Bronchial smooth muscle cell (primary cell): ENCODE data around the gene HNRNPF. TPM values are rescaled to one million over a fixed set of nuclear protein-coding genes. Genes with fewer than 3 reads are reported as not detected.

Experiments used
- total RNA-seq: library from RNA; depleted of rRNA; stranded (reverse); fragments of >200 nt; gene quantifications from 2 replicates; pipeline ENCODE4 v1.2.1, GENCODE V29; 2014

HNRNPF gene, protein sequence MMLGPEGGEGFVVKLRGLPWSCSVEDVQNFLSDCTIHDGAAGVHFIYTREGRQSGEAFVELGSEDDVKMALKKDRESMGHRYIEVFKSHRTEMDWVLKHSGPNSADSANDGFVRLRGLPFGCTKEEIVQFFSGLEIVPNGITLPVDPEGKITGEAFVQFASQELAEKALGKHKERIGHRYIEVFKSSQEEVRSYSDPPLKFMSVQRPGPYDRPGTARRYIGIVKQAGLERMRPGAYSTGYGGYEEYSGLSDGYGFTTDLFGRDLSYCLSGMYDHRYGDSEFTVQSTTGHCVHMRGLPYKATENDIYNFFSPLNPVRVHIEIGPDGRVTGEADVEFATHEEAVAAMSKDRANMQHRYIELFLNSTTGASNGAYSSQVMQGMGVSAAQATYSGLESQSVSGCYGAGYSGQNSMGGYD
- total RNA-seq = 211 and 284 TPM in 2 replicates

DNA sequence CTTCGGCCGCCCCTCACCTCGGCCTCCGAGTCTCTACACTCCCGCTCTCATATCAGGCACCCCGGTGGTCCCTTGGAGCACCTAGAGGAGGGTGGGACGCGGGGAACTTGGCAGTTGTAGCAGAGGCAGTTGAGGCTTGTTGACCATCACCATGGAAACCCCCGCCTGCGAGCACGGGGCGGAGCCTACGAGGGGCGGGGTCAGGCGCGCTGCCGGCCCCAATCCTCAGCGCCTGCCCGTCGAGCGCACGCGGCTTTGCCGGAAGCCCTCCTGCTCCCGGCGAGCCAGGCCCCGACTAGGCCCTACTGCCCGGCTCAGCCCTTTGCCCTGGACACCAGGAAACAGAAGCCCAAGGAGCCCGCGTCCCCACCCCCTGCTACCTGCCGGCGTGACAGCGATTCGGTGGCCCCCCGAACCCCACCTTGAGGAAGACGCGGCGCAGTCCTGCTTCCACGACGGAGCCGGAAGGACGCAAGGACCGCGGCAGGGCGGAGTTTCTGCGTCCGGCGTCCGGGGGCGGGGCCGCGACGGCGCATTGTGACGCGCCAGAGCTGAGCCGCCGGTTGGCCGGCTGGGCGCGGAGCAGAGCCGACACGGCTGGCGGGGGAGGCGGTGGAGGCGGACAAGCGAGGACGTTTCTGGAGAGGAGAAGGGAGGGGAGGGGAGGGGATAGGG, at the start of gene HNRNPF:
TSS of gene HNRNPF (minus strand) at position 477 of the 675 bp plus-strand sequence. CDS start 21,302 bp downstream, outside the sequence.

DNA sequence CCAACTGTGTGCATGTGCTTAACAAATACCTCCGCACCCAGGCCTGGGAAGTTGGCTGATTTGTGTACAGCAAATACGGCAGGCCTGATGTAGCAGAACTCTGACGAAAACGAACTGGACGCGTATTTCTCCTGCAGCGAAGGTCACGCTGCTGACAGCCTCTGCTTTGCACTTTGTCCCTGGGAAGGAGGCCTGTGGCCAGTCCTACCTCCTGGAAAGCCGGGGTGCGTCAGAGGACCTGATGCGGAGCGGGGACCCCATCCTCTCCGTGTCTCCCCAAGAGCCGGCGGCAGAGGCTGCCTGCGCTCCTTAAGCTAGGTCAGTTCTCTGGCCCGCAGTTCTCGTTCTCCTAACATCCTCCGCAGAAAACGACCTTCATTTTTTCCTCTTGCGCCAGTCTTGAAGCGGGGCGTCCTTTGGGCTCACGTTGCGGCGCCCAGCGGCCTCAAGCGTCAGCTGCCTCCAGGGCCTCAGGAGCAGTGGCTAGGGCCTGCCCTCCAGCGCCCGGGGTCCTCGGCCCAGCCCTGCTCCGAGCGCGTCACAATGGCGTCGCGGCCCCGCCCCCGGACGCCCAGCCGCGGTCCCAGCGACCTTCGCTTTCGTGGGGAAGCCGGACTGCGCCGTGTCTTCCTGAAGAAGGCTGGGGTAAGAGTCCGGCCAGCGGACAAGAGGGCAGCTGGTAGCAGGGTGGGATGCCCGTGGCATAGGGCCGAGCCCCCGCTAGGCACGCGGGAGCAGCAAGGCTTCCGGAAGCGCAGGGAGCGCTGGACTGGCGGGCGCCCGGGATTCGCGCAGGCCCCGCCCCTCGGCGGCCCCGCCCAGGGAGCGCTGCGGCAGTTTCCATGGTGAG, 27.5 kb upstream of the HNRNPF start, which contains the start of gene ZNF487:
TSS of gene ZNF487 (plus strand) at position 821 of the 850 bp plus-strand sequence. CDS start 38,703 bp downstream, outside the sequence.

DNA sequence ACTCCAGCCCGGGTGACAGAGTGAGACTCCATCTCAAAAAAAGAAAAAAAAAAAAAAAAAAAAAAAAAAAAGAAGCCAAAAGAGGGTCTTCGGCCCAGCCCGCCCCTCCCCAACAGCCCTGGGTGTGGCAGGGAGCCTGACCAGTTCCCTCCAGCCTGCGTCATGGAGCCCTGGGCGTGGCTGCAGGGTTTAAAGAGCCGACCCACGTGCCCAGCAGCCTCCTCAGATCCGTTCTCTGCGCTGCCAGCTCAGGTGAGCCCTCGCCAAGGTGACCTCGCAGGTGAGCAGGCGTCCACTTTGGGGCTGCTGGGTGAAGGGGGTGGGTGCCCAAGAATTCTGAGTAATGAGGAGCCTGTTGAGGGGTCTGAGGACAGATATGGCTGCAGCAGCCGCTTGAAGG, 37.6 kb downstream of the HNRNPF start, which contains the start of gene FXYD4:
TSS of gene FXYD4 (plus strand) at position 219 of the 400 bp plus-strand sequence. CDS start 2,111 bp downstream, outside the sequence.

Other genes starting within 250 kb of the HNRNPF start
- gene RASGEF1A, start 142.1 kb downstream of the HNRNPF start, total RNA-seq = 2.7 and 6.6 TPM in 2 replicates
- not detected in 2 replicates for gene FXYD4, start 37.5 kb downstream of the HNRNPF start, total RNA-seq
- 4.9 and 7.5 TPM in 2 replicates for gene ZNF487, start 27.9 kb upstream of the HNRNPF start, total RNA-seq
- gene ZNF239, start 165.4 kb upstream of the HNRNPF start, total RNA-seq = 4.3 and 5.8 TPM in 2 replicates
- gene ZNF485, start 197.3 kb upstream of the HNRNPF start, total RNA-seq = 1.9 and 2.4 TPM in 2 replicates
- gene ZNF32, start 239.7 kb upstream of the HNRNPF start, total RNA-seq = 38.9 and 54.1 TPM in 2 replicates